HG03135 (cell line): Measurements from ENCODE around the gene ADAMTS18.

Source experiments
- ATAC-seq: cut with Tn5 transposase; IDR thresholded peaks from one replicate; pipeline ENCODE4 v1.9.1; 2021; ENCODE audit warnings: mild to moderate bottlenecking, moderate library complexity; ENCODE audit not compliant: unreplicated experiment

Gene ADAMTS18

GRCh38 chr16:77435272-77435820 is 512 bp upstream of the ADAMTS18 start:
- no peak for ATAC-seq

GRCh38 chr16:77434022-77434529 is 758 bp downstream of the ADAMTS18 start:
- ATAC-seq: no peak

GRCh38 chr16:77433146-77433545 is 1.7 kb downstream of the ADAMTS18 start:
- no peak for ATAC-seq

GRCh38 chr16:77432264-77432663 is 2.6 kb downstream of the ADAMTS18 start:
- no peak for ATAC-seq

GRCh38 chr16:77430787-77431585 is 3.8 kb downstream of the ADAMTS18 start:
- no peak for ATAC-seq

- no peak for ATAC-seq
Observed at GRCh38 chr16:77430360-77430759, 4.5 kb downstream of the ADAMTS18 start.

- no peak for ATAC-seq
Observed at GRCh38 chr16:77424871-77425604, 9.8 kb downstream of the ADAMTS18 start.

GRCh38 chr16:77422196-77422784 is 12.5 kb downstream of the ADAMTS18 start:
- no peak for ATAC-seq

- no peak for ATAC-seq
Observed at GRCh38 chr16:77416939-77417480, 17.8 kb downstream of the ADAMTS18 start.

GRCh38 chr16:77414752-77415231 is 20.0 kb downstream of the ADAMTS18 start:
- no peak for ATAC-seq

GRCh38 chr16:77410449-77410848 is 24.4 kb downstream of the ADAMTS18 start:
- ATAC-seq: no peak

- no peak for ATAC-seq
Observed at GRCh38 chr16:77409311-77409710, 25.5 kb downstream of the ADAMTS18 start.

- no peak for ATAC-seq
Observed at GRCh38 chr16:77408607-77409006, 26.2 kb downstream of the ADAMTS18 start.

GRCh38 chr16:77406680-77407079 is 28.2 kb downstream of the ADAMTS18 start:
- no peak for ATAC-seq

GRCh38 chr16:77404775-77405174 is 30.1 kb downstream of the ADAMTS18 start:
- no peak for ATAC-seq

GRCh38 chr16:77403732-77404131 is 31.1 kb downstream of the ADAMTS18 start:
- ATAC-seq: no peak

- no peak for ATAC-seq
Observed at GRCh38 chr16:77402672-77403071, 32.2 kb downstream of the ADAMTS18 start.

- ATAC-seq: no peak
Observed at GRCh38 chr16:77402118-77402517, 32.7 kb downstream of the ADAMTS18 start.

GRCh38 chr16:77399546-77399945 is 35.3 kb downstream of the ADAMTS18 start:
- ATAC-seq: no peak

GRCh38 chr16:77399066-77399465 is 35.8 kb downstream of the ADAMTS18 start:
- ATAC-seq: no peak

- ATAC-seq: no peak
Observed at GRCh38 chr16:77398495-77398894, 36.3 kb downstream of the ADAMTS18 start.
